HL-60 (cell line): ENCODE data around the gene ACOX2.

ENCODE experiments used
- TF ChIP-seq, protein P1 (sequence below): IDR thresholded peaks from one replicate; pipeline ENCODE4 v1.5.1; 2011; ENCODE audit warnings: low read length, control low read depth, inconsistent platforms; ENCODE audit not compliant: insufficient read depth
- TF ChIP-seq, protein P2 (sequence below): IDR thresholded peaks from 2 replicates; pipeline ENCODE4 v1.6.1; 2012; ENCODE audit warnings: low read depth; ENCODE audit not compliant: insufficient replicate concordance

DNA sequence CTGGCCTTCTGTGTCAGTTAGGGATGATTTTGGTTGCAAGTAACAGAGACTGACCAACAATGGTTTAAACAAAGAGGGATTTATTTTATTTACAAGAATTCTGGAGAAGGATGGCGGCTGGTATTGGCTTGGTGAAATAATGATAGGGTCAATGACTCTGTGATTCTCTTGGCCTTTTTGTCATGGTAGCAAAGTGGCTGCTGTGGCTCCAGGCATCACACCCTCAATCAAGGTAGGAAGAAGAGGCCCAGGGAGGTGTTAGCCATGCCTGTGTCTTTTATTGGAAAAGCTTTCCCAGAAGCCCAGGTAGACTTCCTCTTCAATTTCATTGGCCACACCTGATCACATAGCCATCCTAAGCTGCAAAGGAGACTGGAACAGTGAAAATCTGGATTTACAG is 27.1 kb upstream of the ACOX2 start:
- TF ChIP-seq, protein P1, sequence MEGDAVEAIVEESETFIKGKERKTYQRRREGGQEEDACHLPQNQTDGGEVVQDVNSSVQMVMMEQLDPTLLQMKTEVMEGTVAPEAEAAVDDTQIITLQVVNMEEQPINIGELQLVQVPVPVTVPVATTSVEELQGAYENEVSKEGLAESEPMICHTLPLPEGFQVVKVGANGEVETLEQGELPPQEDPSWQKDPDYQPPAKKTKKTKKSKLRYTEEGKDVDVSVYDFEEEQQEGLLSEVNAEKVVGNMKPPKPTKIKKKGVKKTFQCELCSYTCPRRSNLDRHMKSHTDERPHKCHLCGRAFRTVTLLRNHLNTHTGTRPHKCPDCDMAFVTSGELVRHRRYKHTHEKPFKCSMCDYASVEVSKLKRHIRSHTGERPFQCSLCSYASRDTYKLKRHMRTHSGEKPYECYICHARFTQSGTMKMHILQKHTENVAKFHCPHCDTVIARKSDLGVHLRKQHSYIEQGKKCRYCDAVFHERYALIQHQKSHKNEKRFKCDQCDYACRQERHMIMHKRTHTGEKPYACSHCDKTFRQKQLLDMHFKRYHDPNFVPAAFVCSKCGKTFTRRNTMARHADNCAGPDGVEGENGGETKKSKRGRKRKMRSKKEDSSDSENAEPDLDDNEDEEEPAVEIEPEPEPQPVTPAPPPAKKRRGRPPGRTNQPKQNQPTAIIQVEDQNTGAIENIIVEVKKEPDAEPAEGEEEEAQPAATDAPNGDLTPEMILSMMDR = no peak
- TF ChIP-seq, protein P2, sequence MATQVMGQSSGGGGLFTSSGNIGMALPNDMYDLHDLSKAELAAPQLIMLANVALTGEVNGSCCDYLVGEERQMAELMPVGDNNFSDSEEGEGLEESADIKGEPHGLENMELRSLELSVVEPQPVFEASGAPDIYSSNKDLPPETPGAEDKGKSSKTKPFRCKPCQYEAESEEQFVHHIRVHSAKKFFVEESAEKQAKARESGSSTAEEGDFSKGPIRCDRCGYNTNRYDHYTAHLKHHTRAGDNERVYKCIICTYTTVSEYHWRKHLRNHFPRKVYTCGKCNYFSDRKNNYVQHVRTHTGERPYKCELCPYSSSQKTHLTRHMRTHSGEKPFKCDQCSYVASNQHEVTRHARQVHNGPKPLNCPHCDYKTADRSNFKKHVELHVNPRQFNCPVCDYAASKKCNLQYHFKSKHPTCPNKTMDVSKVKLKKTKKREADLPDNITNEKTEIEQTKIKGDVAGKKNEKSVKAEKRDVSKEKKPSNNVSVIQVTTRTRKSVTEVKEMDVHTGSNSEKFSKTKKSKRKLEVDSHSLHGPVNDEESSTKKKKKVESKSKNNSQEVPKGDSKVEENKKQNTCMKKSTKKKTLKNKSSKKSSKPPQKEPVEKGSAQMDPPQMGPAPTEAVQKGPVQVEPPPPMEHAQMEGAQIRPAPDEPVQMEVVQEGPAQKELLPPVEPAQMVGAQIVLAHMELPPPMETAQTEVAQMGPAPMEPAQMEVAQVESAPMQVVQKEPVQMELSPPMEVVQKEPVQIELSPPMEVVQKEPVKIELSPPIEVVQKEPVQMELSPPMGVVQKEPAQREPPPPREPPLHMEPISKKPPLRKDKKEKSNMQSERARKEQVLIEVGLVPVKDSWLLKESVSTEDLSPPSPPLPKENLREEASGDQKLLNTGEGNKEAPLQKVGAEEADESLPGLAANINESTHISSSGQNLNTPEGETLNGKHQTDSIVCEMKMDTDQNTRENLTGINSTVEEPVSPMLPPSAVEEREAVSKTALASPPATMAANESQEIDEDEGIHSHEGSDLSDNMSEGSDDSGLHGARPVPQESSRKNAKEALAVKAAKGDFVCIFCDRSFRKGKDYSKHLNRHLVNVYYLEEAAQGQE = no peak
